Brain microvascular endothelial cell (primary cell): Measurements from ENCODE around the gene ORM2.

ENCODE experiments used
- DNase-seq: peaks from one replicate; pipeline ENCODE4 v3.0.0-alpha.2; 2020
- H3K27ac ChIP-seq: fragments of 250-450 bp; sonication (Bioruptor Pico); 2 replicates; pipeline ENCODE4 v1.5.1; 2020; ENCODE audit warnings: mild to moderate bottlenecking, moderate library complexity
- H3K27me3 ChIP-seq: fragments of 250-450 bp; sonication (Bioruptor Pico); replicated peaks from 2 replicates; pipeline ENCODE4 v1.5.1; 2020; ENCODE audit warnings: mild to moderate bottlenecking
- H3K36me3 ChIP-seq: fragments of 250-450 bp; sonication (Bioruptor Pico); replicated peaks from 2 replicates; pipeline ENCODE4 v1.5.1; 2020; ENCODE audit warnings: mild to moderate bottlenecking
- H3K4me3 ChIP-seq: 2 replicates; pipeline ENCODE4 v1.5.1; 2011; ENCODE audit warnings: low read depth, mild to moderate bottlenecking, control low read depth, low read length, moderate library complexity
- CTCF ChIP-seq: IDR thresholded peaks from 2 replicates; pipeline ENCODE4 v1.5.1; 2011; ENCODE audit warnings: low read depth, mild to moderate bottlenecking, moderate library complexity, low read length, control low read depth, inconsistent platforms; ENCODE audit errors: missing control alignments
- in situ Hi-C: cut with HindIII; loops from 2 replicates; pipeline ENCODE4 v1.10.0; 2017; ENCODE audit warnings: low sequenced_read_pairs, low pct_ligation_motif_present

The ORM2 gene

GRCh38 chr9:114341152-114341830 lies 11.6 kb downstream of the ORM2 start:
- peaks cover 38% of the 10 kb centered on the region for H3K36me3 ChIP-seq
- no peak for TF ChIP-seq CTCF
- no peak overlapping the region for H3K27ac ChIP-seq
- DNase-seq, result no peak
- in situ Hi-C loops, result no loop called here
- H3K27me3 ChIP-seq, result no peaks in the 10 kb centered on the region
- no peak overlapping the region for H3K4me3 ChIP-seq

DNA sequence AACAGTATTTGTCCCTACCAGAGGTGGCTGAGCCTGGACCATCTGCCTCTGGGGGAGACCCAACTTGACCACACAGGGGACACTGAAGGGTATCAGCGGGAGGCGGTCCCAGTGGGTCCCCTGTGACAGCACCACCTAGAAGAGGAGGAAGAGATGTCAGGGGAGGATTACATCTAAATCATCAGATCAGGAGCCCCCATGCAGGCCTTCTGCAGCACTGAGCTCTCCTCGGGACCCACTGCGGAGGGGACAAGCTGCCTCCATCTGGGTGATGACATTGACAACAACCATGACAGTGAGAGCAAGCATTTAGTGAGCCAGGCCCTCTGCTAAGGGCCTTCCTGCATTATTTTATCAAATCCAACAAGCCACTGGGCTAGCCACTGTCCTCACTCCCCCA lies 12.3 kb downstream of the ORM2 start:
- Histone ChIP-seq H3K36me3 (peaks cover 45% of the 10 kb centered on the region), H3K27me3 (no peaks in the 10 kb centered on the region), H3K4me3 (no peak overlapping the region), H3K27ac (no peak overlapping the region)
- in situ Hi-C loops, result no loop called here
- TF ChIP-seq CTCF, result no peak
- DNase-seq, result no peak

DNA sequence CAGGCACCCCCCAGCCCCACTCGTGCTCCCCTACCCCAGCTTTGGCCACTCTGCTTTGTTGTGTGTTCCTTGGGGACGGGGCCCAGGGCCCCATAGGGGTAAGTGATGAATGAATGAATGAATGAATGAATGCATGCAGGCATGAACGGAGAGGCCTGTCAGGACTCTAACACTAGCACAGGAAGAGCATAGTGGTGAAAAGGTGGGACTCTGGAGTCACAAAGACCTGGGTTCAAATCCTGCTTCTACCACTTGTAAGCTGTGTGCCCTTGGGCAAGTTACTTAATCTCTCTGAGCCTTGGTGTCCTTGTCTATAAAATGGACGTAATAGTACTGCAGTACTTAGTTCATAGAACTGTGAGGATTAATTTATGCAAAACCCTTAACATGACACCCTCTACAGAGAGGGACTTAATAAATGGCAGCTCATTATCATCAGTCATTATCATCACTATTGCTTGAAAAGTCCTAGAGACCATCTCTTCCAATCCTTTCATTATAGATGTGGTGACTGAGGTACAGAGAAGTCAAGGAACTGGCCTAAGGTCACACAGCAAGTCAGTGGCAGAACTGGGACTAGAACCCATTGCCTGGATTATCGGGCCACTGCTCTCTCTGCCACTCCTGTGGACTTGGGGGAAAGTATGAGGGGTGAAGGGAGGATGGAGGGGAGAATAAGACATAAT lies 13.2 kb downstream of the ORM2 start:
- in situ Hi-C loops, result no loop called here
- peaks cover 52% of the 10 kb centered on the region for H3K36me3 ChIP-seq
- no peak overlapping the region for H3K27ac ChIP-seq
- no peak overlapping the region for H3K4me3 ChIP-seq
- no peaks in the 10 kb centered on the region for H3K27me3 ChIP-seq
- TF ChIP-seq CTCF, result no peak
- no peak for DNase-seq

DNA sequence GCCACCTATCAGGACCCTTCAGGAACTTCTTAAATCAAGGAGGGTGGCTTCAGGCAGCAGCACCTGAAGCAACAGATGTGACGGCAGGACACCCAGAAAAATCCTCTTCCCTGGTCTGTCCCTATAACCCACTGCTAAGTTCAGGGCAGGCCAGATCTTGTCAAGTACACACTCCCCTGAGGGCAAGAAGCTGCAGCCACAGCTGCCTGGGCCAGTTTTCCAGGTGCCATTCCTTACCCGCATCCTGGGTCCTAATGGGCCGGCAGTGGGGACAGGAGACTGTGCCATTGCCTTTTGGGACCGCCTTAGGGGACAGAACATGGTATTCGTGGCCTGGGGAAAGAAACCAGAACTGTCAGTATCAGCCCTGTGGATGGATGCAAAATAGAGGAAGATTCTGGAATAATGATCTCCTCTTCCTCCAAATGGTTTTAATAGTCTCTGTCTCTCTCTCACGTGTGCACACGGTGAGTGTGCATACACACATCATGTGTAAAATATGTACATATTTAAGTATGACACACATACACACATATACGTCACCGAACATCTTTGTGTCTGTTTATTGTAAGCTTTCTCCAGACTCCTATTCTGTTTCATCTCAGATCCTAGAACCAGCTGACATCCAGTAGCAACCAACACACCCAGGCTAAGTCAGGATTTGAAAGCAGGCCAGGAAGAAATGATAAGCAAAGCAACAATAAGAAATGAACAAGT lies 14.0 kb downstream of the ORM2 start:
- Histone ChIP-seq H3K4me3 (no peak overlapping the region), H3K27me3 (no peaks in the 10 kb centered on the region), H3K27ac (no peak overlapping the region), H3K36me3 (peaks cover 49% of the 10 kb centered on the region)
- no peak for DNase-seq
- TF ChIP-seq CTCF, result no peak
- in situ Hi-C loops, result no loop called here

DNA sequence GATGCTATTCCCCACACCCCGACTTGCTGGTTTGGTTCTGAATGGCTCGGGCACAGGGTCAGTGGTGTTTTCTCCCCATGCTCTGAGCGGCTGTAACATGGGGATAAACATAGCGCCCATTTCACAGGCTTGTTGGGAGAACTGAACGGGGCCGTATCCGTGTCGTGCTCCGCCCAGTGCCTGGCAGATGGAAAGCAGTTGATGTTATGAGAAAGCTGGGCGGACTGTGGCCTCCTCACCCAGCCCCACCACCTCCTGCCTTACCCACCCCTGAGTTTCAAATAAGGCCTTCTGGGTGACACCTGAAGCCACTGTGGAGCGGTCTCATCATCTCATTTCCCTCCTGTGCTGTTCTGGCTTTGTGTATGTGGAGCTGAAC lies 14.5 kb downstream of the ORM2 start:
- Histone ChIP-seq H3K27ac (no peak overlapping the region), H3K36me3 (peaks cover 49% of the 10 kb centered on the region), H3K27me3 (no peaks in the 10 kb centered on the region), H3K4me3 (no peak overlapping the region)
- in situ Hi-C loops, result no loop called here
- TF ChIP-seq CTCF, result no peak
- no peak for DNase-seq
